ENCODE measurements around the gene SETX. TPM values are rescaled to one million over a fixed set of nuclear protein-coding genes. Genes with fewer than 3 reads are reported as not detected.

SETX gene
- total RNA-seq, 2 donors from 2014 or later = 26.7 to 30.4 TPM

DNA sequence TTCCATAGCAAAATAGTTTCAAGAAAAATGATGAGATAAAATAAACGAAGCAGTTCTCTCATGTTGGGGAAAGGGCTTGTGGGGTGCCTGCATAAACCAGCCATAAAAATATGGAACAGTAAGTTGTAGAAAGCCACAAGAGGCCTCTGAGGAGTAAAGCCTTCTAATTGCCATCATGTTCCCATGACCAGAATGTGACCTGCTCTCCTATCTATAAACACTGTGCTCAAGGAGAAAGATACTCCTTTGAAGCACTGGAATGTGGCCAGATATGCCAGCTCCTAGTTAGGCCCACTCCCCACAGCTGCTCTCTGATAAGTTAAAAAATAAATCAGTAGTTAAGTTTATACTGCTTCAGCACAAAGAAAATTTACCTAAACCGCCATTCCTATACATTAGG, 65.8 kb downstream of the SETX start:
- no peak for TF ChIP-seq POLR2A (IDR thresholded peaks at IDR 0.05)
- TF ChIP-seq, protein P1, sequence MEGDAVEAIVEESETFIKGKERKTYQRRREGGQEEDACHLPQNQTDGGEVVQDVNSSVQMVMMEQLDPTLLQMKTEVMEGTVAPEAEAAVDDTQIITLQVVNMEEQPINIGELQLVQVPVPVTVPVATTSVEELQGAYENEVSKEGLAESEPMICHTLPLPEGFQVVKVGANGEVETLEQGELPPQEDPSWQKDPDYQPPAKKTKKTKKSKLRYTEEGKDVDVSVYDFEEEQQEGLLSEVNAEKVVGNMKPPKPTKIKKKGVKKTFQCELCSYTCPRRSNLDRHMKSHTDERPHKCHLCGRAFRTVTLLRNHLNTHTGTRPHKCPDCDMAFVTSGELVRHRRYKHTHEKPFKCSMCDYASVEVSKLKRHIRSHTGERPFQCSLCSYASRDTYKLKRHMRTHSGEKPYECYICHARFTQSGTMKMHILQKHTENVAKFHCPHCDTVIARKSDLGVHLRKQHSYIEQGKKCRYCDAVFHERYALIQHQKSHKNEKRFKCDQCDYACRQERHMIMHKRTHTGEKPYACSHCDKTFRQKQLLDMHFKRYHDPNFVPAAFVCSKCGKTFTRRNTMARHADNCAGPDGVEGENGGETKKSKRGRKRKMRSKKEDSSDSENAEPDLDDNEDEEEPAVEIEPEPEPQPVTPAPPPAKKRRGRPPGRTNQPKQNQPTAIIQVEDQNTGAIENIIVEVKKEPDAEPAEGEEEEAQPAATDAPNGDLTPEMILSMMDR (IDR thresholded peaks at IDR 0.05) = no peak
- peak in 1 of 4 donors; percentile 11 for DNase-seq
- Histone ChIP-seq H3K27ac (no peak overlapping the region), H3K4me3 (no peak overlapping the region), H3K4me1 (peaks cover 6% of the 10 kb centered on the region), H3K9me3 (no peaks in the 10 kb centered on the region), H3K27me3 (no peaks in the 10 kb centered on the region), H3K36me3 (replicated peaks in 1 of 2; ENCODE audit: insufficient read depth in 1 of 2, low read depth in 2 of 2) (peaks cover 0 to 31% of the 10 kb centered on the region in 2 donors)
- WGBS, 2 donors = 48 to 59% methylated on average over 2 of the region's 2 CpGs
- no peak for ATAC-seq
- intact Hi-C loops (cut with DNase I) = no loop called here

DNA sequence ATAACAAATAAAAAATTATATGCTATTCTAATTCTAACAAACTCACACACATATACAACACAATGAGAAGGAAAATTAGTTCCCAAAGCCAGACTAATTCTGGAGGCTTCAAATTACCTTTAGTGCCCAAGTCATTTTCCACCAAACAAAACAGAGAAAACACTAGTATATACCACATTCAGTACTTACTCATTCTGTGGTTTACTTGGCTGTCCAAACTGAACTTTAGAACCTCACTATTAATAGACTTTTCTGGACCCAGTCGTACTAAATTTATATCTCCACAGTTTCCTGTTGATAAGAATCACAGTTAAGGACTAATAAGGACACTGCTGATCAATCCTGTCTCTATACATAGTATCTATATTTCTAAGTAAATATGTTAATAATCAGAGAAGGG, 66.4 kb downstream of the SETX start:
- Histone ChIP-seq H3K27me3 (no peaks in the 10 kb centered on the region), H3K4me3 (no peak overlapping the region), H3K27ac (no peak overlapping the region), H3K4me1 (peaks cover 6% of the 10 kb centered on the region), H3K9me3 (no peaks in the 10 kb centered on the region), H3K36me3 (replicated peaks in 1 of 2; ENCODE audit: insufficient read depth in 1 of 2, low read depth in 2 of 2) (peaks cover 0 to 35% of the 10 kb centered on the region in 2 donors)
- 3 to 7% methylated on average over 1 of the region's 1 CpG for whole genome bisulfite sequencing, 2 donors
- TF ChIP-seq, protein P1 (IDR thresholded peaks at IDR 0.05) = no peak
- TF ChIP-seq POLR2A (IDR thresholded peaks at IDR 0.05) = no peak
- ATAC-seq = no peak
- intact Hi-C loops (cut with DNase I) = no loop called here
- no peak for DNase-seq

DNA sequence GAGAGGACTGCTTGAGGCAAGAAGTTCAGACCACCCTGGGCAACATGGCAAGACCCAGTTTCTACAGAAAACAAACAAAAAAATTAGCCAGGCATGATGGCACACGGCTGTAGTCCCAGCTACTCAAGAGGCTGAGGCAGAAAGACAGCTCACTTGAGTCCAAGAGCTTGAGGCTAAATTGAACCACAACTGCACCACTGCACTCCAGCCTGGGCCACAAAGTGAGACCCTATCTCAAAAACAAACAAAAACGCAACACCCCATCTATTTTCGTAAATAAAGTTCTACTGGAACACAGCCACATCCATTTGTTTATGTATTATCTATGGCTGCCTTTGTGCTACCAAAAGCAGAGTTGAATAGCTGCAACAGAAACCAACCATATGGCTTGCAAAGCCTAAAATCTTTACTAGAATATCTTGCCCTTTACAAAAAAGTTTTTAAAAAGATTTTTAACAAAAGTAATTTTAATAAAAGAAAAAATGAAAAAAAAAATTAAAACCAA, 67.5 kb downstream of the SETX start:
- H3K9me3 ChIP-seq = no peaks in the 10 kb centered on the region
- 65 to 68% methylated on average over 3 of the region's 3 CpGs for WGBS, 2 donors
- peaks cover 0 to 40% of the 10 kb centered on the region in 2 donors for H3K36me3 ChIP-seq (replicated peaks in 1 of 2; ENCODE audit: insufficient read depth in 1 of 2, low read depth in 2 of 2)
- TF ChIP-seq, protein P1 (IDR thresholded peaks at IDR 0.05) = no peak
- peaks cover 6% of the 10 kb centered on the region for H3K4me1 ChIP-seq
- intact Hi-C loops (cut with DNase I) = no loop called here
- no peak overlapping the region for H3K4me3 ChIP-seq
- ATAC-seq (no peak), DNase-seq (no peak)
- H3K27ac ChIP-seq = no peak overlapping the region
- no peaks in the 10 kb centered on the region for H3K27me3 ChIP-seq

DNA sequence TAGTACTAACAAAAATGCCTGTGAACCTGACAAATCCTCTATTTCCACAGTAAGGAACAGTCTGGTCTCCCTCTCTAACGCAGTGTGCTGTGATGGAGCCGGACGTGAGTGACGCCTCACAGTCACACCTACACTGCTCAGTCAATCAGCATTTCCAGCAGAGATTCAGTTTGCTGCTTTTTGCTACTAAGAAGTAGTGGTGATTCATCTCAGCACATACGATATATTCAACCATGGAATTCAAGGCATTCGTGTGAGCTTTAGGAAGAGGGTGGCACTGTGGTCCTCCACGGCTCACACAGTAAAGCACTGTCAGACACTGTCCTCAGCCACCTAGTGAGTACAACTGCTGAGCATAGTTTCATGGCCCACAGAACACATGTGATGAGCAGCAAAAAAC, 70.9 kb downstream of the SETX start:
- WGBS, 2 donors = 89 to 92% methylated on average over 7 of the region's 7 CpGs
- intact Hi-C loops (cut with DNase I) = no loop called here
- TF ChIP-seq POLR2A (IDR thresholded peaks at IDR 0.05) = no peak
- TF ChIP-seq, protein P1 (IDR thresholded peaks at IDR 0.05) = no peak
- peaks cover 3% of the 10 kb centered on the region for H3K4me1 ChIP-seq
- peaks cover 0 to 50% of the 10 kb centered on the region in 2 donors for H3K36me3 ChIP-seq (replicated peaks in 1 of 2; ENCODE audit: insufficient read depth in 1 of 2, low read depth in 2 of 2)
- no peaks in the 10 kb centered on the region for H3K27me3 ChIP-seq
- ATAC-seq (no peak), DNase-seq (no peak)
- no peak overlapping the region for H3K27ac ChIP-seq
- H3K4me3 ChIP-seq = no peak overlapping the region
- no peaks in the 10 kb centered on the region for H3K9me3 ChIP-seq

DNA sequence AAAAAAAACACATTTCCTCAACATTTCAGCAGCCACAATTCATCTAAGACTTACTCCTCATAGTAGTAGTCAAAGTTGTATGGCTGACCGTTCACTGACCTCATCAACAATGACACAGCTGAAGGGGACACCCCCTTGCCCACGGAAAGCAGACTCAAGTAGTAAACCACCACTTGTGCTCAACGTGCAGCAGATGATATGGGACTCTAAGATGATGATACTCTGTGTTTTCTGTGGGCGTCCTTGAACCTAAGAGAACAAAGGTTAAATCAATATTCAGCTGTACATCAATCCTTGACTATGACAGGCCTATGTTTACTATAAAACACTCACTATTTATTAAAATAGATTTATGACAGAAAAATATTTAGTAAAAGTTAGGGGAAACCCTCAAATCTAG, 71.6 kb downstream of the SETX start:
- no peak for TF ChIP-seq POLR2A (IDR thresholded peaks at IDR 0.05)
- TF ChIP-seq, protein P1 (IDR thresholded peaks at IDR 0.05) = no peak
- Histone ChIP-seq H3K4me1 (no peaks in the 10 kb centered on the region), H3K27ac (no peak overlapping the region), H3K4me3 (no peak overlapping the region), H3K36me3 (replicated peaks in 1 of 2; ENCODE audit: insufficient read depth in 1 of 2, low read depth in 2 of 2) (peaks cover 0 to 54% of the 10 kb centered on the region in 2 donors), H3K9me3 (no peaks in the 10 kb centered on the region), H3K27me3 (no peaks in the 10 kb centered on the region)
- 36 to 44% methylated on average over 4 of the region's 4 CpGs for WGBS, 2 donors
- no peak for ATAC-seq
- no peak for DNase-seq
- intact Hi-C loops (cut with DNase I) = no loop called here
